ENCODE results near the gene LARGE1.

DNA sequence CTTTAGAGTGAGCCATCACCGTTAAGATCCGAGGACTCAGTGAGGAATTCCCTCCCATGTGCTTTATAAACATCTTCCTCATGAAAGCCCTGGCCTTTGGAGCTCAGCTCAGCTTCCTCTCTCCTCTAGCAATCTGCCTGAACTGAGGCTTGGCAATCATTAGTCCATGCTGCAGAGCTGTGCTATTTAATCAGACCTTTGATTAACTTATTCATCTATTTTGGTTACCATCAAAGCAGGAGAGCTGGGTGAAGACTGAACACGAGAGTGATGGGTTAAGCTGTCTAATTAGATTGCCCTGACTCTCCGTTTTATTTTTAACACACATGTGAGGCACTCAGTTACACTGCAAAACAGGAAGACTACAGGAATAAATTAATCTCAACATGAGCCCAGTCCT, 351.3 kb downstream of the LARGE1 start:
- TF ChIP-seq POLR2A (IDR thresholded peaks at IDR 0.05; ENCODE audit: insufficient read depth in 1 of 2, low read depth in 2 of 2, low read length in 2 of 2) (no peak), TRIM24 (CRISPR knock-in tag; IDR thresholded peaks at IDR 0.05) (no peak), FOXM1 (CRISPR knock-in tag; IDR thresholded peaks at IDR 0.05) (no peak), EP300 (IDR thresholded peaks at IDR 0.05; ENCODE audit: low read depth in 2 of 2, low read length in 2 of 2) (no peak), EP300 (CRISPR knock-in tag; IDR thresholded peaks at IDR 0.05; ENCODE audit: borderline replicate concordance) (no peak), ZNF317 (CRISPR knock-in tag; IDR thresholded peaks at IDR 0.05) (no peak), HNRNPK (IDR thresholded peaks at IDR 0.05; ENCODE audit: low read depth, low read length, poor library complexity, severe bottlenecking) (no peak), BRCA1 (CRISPR knock-in tag; IDR thresholded peaks at IDR 0.05) (no peak), ZKSCAN8 (CRISPR knock-in tag; IDR thresholded peaks at IDR 0.05; ENCODE audit: borderline replicate concordance) (no peak)
- TF ChIP-seq, protein P1, sequence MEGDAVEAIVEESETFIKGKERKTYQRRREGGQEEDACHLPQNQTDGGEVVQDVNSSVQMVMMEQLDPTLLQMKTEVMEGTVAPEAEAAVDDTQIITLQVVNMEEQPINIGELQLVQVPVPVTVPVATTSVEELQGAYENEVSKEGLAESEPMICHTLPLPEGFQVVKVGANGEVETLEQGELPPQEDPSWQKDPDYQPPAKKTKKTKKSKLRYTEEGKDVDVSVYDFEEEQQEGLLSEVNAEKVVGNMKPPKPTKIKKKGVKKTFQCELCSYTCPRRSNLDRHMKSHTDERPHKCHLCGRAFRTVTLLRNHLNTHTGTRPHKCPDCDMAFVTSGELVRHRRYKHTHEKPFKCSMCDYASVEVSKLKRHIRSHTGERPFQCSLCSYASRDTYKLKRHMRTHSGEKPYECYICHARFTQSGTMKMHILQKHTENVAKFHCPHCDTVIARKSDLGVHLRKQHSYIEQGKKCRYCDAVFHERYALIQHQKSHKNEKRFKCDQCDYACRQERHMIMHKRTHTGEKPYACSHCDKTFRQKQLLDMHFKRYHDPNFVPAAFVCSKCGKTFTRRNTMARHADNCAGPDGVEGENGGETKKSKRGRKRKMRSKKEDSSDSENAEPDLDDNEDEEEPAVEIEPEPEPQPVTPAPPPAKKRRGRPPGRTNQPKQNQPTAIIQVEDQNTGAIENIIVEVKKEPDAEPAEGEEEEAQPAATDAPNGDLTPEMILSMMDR (CRISPR knock-in tag; IDR thresholded peaks at IDR 0.05): no peak
- TF ChIP-seq, protein P2, sequence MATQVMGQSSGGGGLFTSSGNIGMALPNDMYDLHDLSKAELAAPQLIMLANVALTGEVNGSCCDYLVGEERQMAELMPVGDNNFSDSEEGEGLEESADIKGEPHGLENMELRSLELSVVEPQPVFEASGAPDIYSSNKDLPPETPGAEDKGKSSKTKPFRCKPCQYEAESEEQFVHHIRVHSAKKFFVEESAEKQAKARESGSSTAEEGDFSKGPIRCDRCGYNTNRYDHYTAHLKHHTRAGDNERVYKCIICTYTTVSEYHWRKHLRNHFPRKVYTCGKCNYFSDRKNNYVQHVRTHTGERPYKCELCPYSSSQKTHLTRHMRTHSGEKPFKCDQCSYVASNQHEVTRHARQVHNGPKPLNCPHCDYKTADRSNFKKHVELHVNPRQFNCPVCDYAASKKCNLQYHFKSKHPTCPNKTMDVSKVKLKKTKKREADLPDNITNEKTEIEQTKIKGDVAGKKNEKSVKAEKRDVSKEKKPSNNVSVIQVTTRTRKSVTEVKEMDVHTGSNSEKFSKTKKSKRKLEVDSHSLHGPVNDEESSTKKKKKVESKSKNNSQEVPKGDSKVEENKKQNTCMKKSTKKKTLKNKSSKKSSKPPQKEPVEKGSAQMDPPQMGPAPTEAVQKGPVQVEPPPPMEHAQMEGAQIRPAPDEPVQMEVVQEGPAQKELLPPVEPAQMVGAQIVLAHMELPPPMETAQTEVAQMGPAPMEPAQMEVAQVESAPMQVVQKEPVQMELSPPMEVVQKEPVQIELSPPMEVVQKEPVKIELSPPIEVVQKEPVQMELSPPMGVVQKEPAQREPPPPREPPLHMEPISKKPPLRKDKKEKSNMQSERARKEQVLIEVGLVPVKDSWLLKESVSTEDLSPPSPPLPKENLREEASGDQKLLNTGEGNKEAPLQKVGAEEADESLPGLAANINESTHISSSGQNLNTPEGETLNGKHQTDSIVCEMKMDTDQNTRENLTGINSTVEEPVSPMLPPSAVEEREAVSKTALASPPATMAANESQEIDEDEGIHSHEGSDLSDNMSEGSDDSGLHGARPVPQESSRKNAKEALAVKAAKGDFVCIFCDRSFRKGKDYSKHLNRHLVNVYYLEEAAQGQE (IDR thresholded peaks at IDR 0.05; ENCODE audit: borderline replicate concordance in 1 of 2, low read depth in 1 of 2, low read length in 2 of 2): no peak
- TF ChIP-seq, protein P3, sequence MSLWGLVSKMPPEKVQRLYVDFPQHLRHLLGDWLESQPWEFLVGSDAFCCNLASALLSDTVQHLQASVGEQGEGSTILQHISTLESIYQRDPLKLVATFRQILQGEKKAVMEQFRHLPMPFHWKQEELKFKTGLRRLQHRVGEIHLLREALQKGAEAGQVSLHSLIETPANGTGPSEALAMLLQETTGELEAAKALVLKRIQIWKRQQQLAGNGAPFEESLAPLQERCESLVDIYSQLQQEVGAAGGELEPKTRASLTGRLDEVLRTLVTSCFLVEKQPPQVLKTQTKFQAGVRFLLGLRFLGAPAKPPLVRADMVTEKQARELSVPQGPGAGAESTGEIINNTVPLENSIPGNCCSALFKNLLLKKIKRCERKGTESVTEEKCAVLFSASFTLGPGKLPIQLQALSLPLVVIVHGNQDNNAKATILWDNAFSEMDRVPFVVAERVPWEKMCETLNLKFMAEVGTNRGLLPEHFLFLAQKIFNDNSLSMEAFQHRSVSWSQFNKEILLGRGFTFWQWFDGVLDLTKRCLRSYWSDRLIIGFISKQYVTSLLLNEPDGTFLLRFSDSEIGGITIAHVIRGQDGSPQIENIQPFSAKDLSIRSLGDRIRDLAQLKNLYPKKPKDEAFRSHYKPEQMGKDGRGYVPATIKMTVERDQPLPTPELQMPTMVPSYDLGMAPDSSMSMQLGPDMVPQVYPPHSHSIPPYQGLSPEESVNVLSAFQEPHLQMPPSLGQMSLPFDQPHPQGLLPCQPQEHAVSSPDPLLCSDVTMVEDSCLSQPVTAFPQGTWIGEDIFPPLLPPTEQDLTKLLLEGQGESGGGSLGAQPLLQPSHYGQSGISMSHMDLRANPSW (CRISPR knock-in tag; IDR thresholded peaks at IDR 0.05; ENCODE audit: borderline replicate concordance): no peak
